Stimulated activated CD4-positive, alpha-beta T cell treated with anti-CD3 and anti-CD28 coated beads, Interleukin-4, amount 100 ng/mL, for 24 hours (primary cell): Measurements from ENCODE around the gene CBFA2T3.

Source experiments
- DNase-seq: peaks from one replicate; pipeline ENCODE4 v3.0.0-alpha.2; 2020

The CBFA2T3 gene

GRCh38 chr16:88995194-88995593 is 18.2 kb upstream of the CBFA2T3 start:
- DNase-seq = no peak

DNA sequence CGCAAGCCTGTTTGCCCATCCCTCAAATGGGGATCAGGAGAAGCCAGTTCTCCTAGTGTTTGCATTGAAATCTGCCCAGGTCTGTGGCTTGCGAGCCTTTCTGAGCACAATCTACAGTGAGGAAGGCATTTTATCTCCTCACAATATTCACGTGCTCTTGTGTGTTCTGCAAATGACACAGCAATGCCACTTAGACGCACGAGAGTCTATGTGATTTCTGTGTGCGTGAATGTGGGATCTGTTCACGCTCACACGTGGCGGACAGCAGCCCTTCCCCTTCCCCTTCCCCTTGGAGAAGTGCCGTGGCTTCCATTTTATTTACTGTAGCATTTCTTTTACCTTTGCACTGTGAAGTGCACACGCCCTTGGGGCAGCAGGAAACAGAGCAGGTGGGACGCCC is 17.7 kb upstream of the CBFA2T3 start:
- DNase-seq = no peak

DNA sequence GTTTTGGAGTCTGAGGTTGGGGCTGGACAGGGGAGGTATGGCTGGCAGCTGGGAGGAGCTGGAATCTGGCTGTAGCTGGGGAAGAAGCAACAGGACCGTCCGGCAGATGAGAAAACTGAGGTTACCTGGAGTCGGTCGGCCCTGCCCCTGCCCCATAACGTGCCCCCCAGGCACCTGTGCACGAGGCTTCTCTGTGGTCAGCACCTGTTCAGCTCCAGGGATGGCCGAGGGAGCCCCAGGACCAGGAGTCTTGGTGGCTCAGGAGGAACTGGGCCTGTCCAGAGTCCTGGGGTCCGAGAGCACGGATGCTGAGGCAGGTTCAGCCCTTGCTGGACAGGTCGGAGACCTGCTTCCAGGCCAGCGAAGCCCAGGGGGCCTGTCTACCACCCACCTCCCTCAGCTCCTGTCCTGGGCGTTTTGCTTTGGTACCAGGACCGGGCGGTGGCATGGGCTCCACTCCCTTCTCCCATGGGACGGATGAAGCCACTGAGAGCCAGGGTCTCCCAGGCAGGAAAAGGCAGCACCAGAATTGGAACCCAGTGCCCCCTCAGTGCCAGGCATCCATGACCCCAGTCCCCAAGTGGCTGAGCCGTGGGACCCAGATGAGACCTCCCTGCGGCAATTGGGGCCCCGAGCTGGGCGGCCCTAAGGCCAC is 17.1 kb upstream of the CBFA2T3 start:
- no peak for DNase-seq

DNA sequence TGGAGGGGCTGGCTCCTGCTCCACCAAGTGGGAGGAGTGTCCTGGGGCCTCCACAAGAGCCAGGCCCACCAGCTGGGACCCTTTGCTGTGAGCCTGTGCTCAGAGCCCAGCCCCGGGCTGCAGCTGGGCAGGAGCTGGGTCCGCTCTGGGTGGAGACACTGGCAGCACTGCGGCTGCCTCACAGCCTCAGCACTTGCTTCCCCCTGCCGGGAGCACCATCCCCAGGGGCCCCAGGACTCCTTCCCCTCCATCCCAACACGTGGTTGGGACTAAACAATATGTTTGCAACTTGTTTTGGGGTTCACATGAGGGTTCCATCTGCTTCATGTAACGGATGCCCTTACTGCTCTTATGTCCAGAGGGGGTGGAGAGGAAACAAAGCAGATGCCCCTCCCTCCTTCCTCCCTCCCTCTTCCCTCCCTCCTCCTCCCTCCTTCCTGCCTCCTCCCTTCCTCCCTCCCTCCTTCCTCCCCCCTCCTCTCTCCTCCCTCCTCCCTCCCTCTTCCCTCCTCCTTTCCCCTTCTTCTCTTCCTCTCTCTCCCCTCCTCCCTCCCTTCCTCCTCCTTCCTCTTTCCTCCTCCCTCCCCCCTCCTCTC is 16.3 kb upstream of the CBFA2T3 start:
- no peak for DNase-seq

DNA sequence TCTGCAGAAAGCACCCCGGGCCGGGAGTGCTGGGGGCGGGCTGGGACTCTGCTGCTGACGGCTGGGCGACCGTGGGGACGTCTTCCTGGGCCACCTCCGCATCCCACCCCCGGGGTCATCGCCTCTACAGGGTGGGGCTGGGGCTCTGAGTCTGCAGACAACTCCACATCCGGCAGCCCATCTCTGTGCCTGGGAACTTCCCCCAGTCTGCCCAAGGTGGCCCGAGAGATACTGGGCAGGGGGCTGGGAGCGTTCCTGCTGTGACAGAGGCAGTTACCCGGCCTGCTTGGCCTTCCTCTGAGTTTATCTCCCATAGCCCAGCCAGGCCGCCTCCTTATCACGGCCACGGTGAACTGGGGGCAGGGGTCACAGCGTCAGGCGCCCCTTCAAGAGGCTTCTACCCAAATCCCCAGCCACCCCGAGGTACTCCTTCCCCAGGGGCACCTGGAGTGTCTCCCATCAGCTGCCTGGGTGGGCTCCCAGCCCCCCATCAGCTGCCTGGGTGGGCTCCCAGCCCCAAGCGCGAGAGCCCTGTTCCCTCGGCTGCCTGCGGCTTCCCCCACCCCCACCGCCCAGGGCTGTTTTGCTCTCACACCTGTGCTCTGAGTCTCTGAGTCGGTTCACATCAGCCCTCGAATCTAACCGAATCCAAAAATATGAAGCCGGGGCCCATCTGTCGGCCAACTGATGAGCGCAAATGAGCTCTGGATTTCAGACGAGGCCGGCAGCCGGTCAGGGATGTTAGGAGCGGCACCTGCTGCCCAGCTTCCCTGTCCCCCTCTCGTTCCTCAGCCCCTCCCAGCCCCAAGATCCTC is 15.6 kb upstream of the CBFA2T3 start:
- no peak for DNase-seq

DNA sequence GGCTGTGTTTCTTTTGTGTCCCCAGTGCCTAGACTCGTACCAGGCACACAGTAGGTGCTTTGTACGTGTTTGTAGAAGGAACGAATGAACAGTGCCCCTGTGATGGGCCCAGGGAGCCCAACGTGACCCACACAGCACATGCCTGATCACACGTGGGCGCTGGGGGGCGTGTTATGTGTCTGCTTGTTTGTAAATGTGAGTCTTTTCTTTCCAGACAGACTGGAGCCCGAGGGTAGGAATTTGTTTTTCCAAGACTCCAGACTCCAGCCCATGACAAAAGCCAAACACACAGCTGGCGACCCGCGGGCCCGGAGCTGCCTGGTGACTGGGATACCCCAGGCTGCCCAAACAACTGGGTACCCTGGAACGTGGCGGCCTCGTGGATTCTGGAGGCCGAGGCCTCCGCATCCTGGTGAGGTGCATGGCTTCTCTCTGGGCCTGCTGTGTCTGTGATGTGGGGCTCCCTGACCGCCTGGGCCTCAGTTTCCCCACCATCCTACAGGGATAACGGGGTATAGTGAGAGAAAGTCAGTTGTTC is 14.9 kb upstream of the CBFA2T3 start:
- no peak for DNase-seq

DNA sequence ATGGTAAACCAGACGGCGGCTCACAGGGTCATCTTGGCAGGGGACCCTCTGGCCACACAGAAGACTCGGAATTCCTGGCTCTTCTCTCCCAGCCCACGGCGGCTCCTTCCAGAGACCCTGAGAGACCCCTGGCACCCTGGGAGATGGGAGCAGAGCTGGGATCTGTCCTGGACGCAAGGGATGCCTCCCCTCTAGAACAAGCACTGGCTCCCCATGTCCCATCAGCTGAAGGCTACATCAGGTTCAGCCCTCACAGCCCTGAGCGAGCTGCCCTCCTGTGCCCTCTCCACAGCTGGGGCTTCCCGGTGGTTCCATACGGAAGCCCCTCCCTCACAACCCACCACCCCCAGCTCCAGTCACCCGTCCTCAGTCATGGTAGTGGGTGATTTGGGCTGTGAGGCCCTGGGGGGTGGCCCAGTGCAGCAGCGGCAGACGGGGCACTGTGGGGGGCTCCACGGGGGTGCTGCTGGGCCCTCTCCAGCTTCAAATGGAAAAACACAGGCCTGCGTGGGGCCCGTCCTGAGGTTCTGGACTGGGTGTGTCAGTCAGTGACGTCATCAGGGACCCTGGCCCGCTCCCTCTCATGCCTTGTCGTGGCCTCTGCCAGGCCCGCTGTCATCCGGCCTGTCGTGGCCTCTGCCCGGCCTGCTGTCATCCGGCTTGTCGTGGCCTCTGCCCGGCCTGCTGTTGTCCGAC is 13.0 kb upstream of the CBFA2T3 start:
- no peak for DNase-seq

DNA sequence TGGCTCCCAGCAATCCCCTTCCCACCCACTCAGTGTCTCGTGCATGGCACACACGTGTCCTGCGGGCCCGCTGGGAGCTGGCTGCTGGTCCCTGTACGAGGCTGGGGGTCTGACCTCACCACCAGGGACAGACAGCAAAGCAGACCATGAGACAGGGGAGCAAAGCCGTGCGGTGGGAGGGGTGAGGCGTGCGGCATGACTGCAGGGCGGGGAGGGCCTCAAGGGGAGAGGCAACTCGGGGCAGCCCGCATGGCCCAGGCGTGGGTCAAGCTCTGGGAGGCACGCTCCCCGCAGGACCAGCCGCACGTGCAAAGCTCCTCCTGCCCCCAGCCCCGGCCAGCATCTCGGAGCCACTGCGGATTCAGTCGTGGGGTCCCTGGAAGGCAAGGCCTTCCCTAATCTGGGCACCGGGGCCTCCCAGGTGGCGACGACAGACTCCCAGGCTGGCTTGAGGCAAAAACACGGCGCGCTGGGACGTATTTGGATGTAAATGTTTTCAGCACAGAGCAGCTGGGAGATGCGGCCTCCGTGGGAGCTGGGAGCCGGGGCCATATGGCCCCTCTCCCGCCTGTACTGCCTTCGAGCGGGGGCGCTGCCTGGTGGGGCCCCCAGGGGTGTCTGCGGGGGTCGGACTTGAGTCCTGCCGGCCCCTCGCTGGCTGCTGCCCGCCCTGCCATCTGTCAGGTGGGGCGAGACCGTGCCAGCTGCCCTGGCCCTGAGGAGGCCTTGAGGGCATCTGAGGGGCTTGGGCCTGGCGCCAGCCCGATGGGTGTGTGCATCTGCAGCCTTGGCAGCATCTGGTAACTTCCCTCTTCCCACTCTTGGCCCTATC is 12.2 kb upstream of the CBFA2T3 start:
- no peak for DNase-seq

DNA sequence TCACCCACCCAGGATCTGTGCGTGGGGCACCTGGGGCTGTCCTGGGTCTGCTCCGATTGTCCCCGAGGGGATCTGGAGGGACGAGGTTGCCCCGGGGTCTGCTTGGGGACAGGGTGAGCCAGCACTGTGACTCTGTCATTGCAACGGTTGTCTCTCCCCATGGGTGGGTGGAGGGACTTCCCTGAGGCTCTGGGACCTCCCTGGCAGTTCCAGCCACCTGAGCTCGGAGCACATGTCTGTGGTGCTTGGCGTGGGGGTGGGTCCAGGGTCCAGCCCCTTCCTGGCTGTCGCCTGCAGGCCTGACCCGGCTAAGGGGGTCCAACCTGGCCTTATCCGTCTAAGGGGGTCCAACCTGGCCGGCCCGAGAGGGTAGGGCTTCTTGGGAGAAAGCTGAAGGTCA is 8.5 kb upstream of the CBFA2T3 start:
- no peak for DNase-seq

DNA sequence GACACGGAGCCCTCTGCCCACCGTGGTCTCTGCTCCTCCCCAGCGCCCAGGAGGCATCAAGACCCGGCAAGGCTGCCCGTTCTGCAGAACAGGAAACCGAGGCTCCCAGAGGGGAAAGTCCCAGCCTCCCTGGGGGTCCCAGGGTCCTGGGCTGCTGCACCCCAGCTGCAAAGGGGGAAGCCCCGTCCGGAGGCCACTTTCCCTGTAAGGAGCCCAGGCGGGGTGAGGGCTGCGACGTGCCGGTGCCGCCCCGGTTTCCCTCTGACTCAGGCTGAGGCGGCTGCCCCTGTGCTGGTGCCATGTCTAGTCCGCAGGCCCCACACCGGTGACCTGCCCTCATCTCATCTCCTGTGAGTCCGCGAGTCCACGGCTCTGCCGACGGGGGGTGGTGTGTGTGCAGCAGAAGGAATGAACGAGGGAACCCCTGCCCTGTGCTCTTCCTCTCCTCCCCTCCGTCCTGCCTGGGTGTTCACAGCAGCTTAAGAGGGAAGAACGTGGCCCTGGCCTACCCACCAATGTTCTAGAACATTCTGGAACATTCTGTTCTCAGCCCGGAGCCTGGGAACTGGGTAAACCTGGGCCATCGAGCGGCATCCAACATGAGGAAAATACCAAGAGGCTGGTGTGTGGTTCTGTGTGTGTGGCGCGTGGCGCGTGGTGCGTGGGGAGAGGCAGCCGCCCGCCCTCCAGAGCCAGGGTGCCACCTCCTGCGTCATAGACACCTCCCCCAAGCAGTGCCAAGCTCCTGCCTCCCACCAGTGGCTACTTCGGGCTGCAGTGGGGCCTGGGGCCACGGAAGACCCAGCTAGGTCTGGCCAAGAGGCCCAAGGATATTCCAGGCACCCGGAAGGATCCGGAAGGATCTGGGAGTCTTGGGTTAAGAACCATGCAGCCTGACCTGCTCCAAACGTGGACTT is 7.0 kb upstream of the CBFA2T3 start:
- no peak for DNase-seq

DNA sequence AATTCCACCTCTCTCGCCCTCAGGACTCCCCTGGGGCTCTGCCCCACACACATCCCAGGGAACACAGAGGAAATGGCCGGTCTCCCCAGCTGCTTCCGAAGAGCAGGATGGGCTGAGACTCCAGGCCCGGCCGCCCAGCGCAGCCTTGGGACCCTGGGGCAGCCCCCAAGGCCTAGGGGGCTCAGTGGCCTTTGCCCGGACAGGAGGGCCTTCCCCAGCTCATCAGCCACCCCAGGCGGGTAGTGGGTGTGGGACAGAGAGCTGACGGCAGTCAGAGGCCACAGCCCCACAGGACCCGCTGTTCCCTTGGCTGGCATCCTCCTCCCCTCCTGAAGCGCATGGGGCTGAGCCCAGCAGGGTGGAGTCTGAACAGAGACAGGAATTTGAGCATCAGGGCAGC is 6.2 kb upstream of the CBFA2T3 start:
- DNase-seq = no peak

DNA sequence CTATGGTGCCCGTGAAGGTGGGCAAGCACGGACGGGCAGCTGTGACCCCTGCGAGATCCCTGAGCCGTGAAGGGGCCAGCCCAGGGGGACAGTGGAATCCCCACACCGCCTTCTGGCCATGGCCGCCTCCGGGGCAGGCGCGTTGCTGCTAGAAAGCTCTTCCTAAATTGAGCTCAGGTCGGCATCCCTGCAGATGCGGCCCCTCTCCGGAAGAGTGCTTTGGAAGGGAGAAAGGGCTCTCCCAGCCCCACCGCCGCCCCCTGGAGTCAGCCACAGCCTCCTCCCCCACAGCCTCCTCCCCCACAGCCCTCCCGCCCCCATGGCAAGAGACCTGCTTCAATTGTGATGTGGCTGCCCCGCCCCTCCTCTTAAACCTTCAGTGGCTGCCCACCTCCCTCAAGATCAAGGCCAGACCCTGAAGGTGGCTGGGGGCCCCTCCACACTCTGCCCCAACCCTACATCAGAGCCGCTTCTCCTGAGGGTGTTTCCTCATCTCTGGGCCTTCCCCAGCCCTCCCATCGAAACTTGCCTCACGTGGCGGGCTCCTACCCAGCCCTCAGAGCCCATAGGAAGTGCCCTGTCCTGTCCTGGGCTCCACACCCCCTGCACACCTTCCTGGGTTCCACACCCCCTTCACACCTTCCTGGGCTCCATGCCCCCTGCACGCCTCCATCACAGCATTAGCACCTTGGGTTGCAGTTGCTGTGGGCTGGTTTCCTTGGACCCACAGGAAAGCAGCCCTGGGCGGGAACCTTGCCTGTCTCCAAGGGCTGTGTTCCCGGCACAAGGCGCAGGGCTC is 5.5 kb upstream of the CBFA2T3 start:
- DNase-seq = no peak

GRCh38 chr16:88979353-88980015 is 2.5 kb upstream of the CBFA2T3 start:
- no peak for DNase-seq

DNA sequence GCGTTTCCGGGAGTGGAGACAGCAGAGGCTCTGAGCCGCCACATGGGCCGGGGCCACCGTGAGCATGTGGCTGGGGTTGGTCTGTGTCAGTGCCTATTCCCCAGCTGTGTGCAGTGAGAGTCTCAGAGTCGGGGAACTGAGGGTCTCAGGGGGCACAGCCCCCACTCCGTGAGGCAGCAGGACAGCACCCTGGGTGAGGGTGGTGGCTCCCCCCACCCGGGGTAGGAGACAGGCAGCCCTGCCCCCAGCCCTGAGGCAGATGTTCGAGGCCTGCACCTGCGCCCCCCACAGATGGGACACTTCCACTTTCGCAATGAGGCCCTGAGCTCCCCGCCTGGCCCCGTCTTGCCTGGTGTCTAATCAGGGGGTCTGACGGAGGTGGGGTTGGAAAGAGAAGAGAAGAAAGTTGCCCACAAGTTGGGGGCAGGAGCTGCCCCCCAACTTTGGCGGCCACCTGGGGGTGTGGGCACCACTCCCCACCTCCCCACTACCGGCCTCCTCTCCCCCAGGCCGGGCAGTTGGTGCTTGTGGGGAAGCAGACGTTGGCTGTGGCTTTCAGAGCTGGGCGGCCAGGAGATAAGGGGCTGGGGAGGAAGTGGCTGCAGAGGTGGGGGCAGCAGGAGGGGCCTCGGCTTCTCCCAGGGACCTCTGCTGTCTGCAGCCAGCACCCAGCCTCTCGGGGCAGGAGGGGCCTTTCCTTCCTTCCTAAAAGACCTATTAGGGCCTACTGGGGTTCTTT is 1.8 kb upstream of the CBFA2T3 start:
- DNase-seq = no peak

- no peak for DNase-seq
Measured at GRCh38 chr16:88977812-88978607, 1.0 kb upstream of the CBFA2T3 start.

- no peak for DNase-seq
Measured at GRCh38 chr16:88976366-88977017, 515 bp downstream of the CBFA2T3 start.

GRCh38 chr16:88975511-88976061 is 1.4 kb downstream of the CBFA2T3 start:
- DNase-seq = no peak

DNA sequence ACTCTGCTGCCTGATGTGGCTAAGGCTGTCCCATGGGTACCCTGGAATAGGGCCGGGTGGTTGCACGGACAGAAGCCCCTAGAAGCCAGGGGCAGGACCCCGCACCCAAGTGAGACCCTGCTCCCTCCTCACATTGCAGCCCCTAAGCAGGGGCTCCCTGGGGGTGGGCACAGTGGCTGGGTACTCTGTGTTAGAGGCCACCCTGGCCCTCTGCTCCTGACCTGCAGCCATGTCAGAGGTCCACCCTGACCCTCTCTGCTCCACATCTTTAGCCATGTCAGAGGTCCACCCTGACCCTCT is 2.1 kb downstream of the CBFA2T3 start:
- no peak for DNase-seq
